SK-N-SH treated with all-trans-retinoic acid at 6 μM for 48 hours (cell line): ENCODE data around the gene STXBP3.

ENCODE experiments used
- ARNTL ChIP-seq: fragments of 450-650 bp; formaldehyde crosslinking; IDR thresholded peaks from 2 replicates; pipeline ENCODE4 v1.5.0; 2020; ENCODE audit warnings: low read depth, mild to moderate bottlenecking, moderate library complexity, borderline replicate concordance
- ESRRG ChIP-seq: fragments of 250-450 bp; sonication (Bioruptor Pico); IDR thresholded peaks from 2 replicates; pipeline ENCODE4 v1.6.1; 2021; ENCODE audit warnings: mild to moderate bottlenecking
- ISL1 ChIP-seq: fragments of 250-450 bp; sonication (Bioruptor Pico); IDR thresholded peaks from 2 replicates; pipeline ENCODE4 v2.1.2; 2022; ENCODE audit warnings: mild to moderate bottlenecking, moderate library complexity
- RARB ChIP-seq: fragments of 250-450 bp; sonication (Bioruptor Pico); IDR thresholded peaks from 2 replicates; pipeline ENCODE4 v1.8.0; 2021; ENCODE audit warnings: mild to moderate bottlenecking, moderate library complexity
- TCF4 ChIP-seq: fragments of 250-450 bp; sonication (Bioruptor Pico); IDR thresholded peaks from 2 replicates; pipeline ENCODE4 v1.8.0; 2021; ENCODE audit warnings: mild to moderate bottlenecking, moderate library complexity, borderline replicate concordance
- ZC3H10 ChIP-seq: fragments of 250-450 bp; sonication (Bioruptor Pico); IDR thresholded peaks from 2 replicates; pipeline ENCODE4 v1.5.1; 2021; ENCODE audit warnings: mild to moderate bottlenecking, moderate library complexity
- ZFP3 ChIP-seq: fragments of 250-450 bp; sonication (Bioruptor Pico); IDR thresholded peaks from 2 replicates; pipeline ENCODE4 v1.5.0; 2020; ENCODE audit warnings: mild to moderate bottlenecking, moderate library complexity
- ZFP30 ChIP-seq: fragments of 450-650 bp; formaldehyde crosslinking; IDR thresholded peaks from 2 replicates; pipeline ENCODE4 v1.5.0; 2022; ENCODE audit warnings: mild to moderate bottlenecking, moderate library complexity
- ZNF565 ChIP-seq: fragments of 450-650 bp; formaldehyde crosslinking; conservative IDR thresholded peaks from 2 replicates; pipeline ENCODE4 v1.5.0; 2020; ENCODE audit warnings: low read depth, mild to moderate bottlenecking, moderate library complexity
- ZNF70 ChIP-seq: fragments of 450-650 bp; formaldehyde crosslinking; IDR thresholded peaks from 2 replicates; pipeline ENCODE4 v1.5.0; 2020; ENCODE audit warnings: mild to moderate bottlenecking, moderate library complexity
- ZNF8 ChIP-seq: fragments of 450-650 bp; formaldehyde crosslinking; IDR thresholded peaks from 2 replicates; pipeline ENCODE4 v1.5.0; 2020; ENCODE audit warnings: mild to moderate bottlenecking, moderate library complexity
- TF ChIP-seq, protein P1 (sequence below): fragments of 250-450 bp; sonication (Bioruptor Pico); IDR thresholded peaks from 2 replicates; pipeline ENCODE4 v1.8.0; 2020; ENCODE audit warnings: mild to moderate bottlenecking, moderate library complexity, borderline replicate concordance
- TF ChIP-seq, protein P2 (sequence below): fragments of 250-450 bp; sonication (Bioruptor Pico); IDR thresholded peaks from 2 replicates; pipeline ENCODE4 v1.5.0; 2020; ENCODE audit warnings: mild to moderate bottlenecking, moderate library complexity

DNA sequence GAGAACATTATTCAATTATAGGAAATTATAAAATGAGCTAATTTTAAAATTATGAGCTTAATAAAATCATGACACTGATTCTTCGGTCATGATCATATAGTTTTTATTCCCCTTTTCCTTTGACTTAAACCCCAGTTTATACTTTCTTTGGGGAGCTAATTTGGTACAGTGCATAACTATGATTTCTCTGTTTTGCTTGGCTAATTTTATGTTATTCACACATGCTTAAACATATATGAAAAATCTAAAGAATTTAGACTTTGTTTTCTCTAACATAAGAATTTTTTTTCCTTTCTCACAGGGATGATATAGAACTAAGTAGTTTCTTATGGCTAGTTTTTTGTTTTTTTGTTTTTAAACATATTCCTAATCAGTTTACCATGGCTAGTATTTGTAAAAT is 52.5 kb downstream of the STXBP3 start:
- TF ChIP-seq RARB (CRISPR knock-in tag) (no peak), ZC3H10 (no peak), ZNF565 (CRISPR knock-in tag) (no peak), ZFP3 (CRISPR knock-in tag) (no peak), TCF4 (CRISPR knock-in tag) (no peak), ZNF8 (CRISPR knock-in tag) (no peak), ISL1 (no peak), ARNTL (CRISPR knock-in tag) (no peak), ZFP30 (CRISPR knock-in tag) (no peak), ESRRG (CRISPR knock-in tag) (no peak), ZNF70 (CRISPR knock-in tag) (no peak)
- TF ChIP-seq, protein P1, sequence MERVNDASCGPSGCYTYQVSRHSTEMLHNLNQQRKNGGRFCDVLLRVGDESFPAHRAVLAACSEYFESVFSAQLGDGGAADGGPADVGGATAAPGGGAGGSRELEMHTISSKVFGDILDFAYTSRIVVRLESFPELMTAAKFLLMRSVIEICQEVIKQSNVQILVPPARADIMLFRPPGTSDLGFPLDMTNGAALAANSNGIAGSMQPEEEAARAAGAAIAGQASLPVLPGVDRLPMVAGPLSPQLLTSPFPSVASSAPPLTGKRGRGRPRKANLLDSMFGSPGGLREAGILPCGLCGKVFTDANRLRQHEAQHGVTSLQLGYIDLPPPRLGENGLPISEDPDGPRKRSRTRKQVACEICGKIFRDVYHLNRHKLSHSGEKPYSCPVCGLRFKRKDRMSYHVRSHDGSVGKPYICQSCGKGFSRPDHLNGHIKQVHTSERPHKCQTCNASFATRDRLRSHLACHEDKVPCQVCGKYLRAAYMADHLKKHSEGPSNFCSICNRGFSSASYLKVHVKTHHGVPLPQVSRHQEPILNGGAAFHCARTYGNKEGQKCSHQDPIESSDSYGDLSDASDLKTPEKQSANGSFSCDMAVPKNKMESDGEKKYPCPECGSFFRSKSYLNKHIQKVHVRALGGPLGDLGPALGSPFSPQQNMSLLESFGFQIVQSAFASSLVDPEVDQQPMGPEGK (CRISPR knock-in tag): no peak
- TF ChIP-seq, protein P2, sequence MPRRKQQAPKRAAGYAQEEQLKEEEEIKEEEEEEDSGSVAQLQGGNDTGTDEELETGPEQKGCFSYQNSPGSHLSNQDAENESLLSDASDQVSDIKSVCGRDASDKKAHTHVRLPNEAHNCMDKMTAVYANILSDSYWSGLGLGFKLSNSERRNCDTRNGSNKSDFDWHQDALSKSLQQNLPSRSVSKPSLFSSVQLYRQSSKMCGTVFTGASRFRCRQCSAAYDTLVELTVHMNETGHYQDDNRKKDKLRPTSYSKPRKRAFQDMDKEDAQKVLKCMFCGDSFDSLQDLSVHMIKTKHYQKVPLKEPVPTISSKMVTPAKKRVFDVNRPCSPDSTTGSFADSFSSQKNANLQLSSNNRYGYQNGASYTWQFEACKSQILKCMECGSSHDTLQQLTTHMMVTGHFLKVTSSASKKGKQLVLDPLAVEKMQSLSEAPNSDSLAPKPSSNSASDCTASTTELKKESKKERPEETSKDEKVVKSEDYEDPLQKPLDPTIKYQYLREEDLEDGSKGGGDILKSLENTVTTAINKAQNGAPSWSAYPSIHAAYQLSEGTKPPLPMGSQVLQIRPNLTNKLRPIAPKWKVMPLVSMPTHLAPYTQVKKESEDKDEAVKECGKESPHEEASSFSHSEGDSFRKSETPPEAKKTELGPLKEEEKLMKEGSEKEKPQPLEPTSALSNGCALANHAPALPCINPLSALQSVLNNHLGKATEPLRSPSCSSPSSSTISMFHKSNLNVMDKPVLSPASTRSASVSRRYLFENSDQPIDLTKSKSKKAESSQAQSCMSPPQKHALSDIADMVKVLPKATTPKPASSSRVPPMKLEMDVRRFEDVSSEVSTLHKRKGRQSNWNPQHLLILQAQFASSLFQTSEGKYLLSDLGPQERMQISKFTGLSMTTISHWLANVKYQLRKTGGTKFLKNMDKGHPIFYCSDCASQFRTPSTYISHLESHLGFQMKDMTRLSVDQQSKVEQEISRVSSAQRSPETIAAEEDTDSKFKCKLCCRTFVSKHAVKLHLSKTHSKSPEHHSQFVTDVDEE (CRISPR knock-in tag): no peak
